SJCRH30 (cell line): ENCODE data around the gene MED13L. TPM values are rescaled to one million over a fixed set of nuclear protein-coding genes. Genes with fewer than 3 reads are reported as not detected.

Source experiments
- DNase-seq, 2 experiments: peaks; one replicate each; pipeline ENCODE4 v3.0.0-alpha.2; 2015 to 2020
- H3K27ac ChIP-seq: fragments of 250-450 bp; sonication (Bioruptor Pico); 2 replicates; pipeline ENCODE4 v1.5.1; 2020; ENCODE audit warnings: mild to moderate bottlenecking, moderate library complexity
- H3K27me3 ChIP-seq: fragments of 250-450 bp; sonication (Bioruptor Pico); 2 replicates; pipeline ENCODE4 v1.5.1; 2020; ENCODE audit warnings: mild to moderate bottlenecking, moderate library complexity
- H3K36me3 ChIP-seq: fragments of 250-450 bp; sonication (Bioruptor Pico); 2 replicates; pipeline ENCODE4 v1.5.1; 2020; ENCODE audit warnings: mild to moderate bottlenecking, moderate library complexity
- H3K4me1 ChIP-seq: fragments of 250-450 bp; sonication (Bioruptor Pico); 2 replicates; pipeline ENCODE4 v1.5.1; 2020; ENCODE audit warnings: mild to moderate bottlenecking, moderate library complexity
- H3K4me3 ChIP-seq: fragments of 250-450 bp; sonication (Bioruptor Pico); 2 replicates; pipeline ENCODE4 v1.5.1; 2020; ENCODE audit warnings: mild to moderate bottlenecking, moderate library complexity
- H3K9me3 ChIP-seq: fragments of 250-450 bp; sonication (Bioruptor Pico); replicated peaks from 2 replicates; pipeline ENCODE4 v1.5.1; 2020; ENCODE audit warnings: mild to moderate bottlenecking, moderate library complexity
- total RNA-seq: library from RNA; depleted of rRNA; stranded (reverse); fragments of >200 nt; shearing (Covaris generic); gene quantifications from 2 replicates; pipeline ENCODE4 v1.2.3, GENCODE V29; 2014

Gene MED13L
- total RNA-seq, 1 experiment from 2014 or later, result 62.0 TPM

GRCh38 chr12:116188581-116188980, 88.9 kb downstream of the MED13L start:
- no peaks in the 10 kb centered on the region for H3K9me3 ChIP-seq
- DNase-seq, result no peak
- H3K36me3 ChIP-seq, result peaks cover 2% of the 10 kb centered on the region; the same call in 1 of the 2 replicates
- H3K27ac ChIP-seq, result no peak overlapping the region
- H3K4me3 ChIP-seq, result no peak overlapping the region
- H3K27me3 ChIP-seq, result no peaks in the 10 kb centered on the region
- peaks cover 19% of the 10 kb centered on the region for H3K4me1 ChIP-seq

- no peak for DNase-seq
- peaks cover 22% of the 10 kb centered on the region for H3K4me1 ChIP-seq
Observed at GRCh38 chr12:116187151-116187511, 90.4 kb downstream of the MED13L start.

GRCh38 chr12:116186482-116187150, 90.9 kb downstream of the MED13L start:
- H3K4me1 ChIP-seq, result peaks cover 22% of the 10 kb centered on the region
- peak overlapping the region; percentile 8; the same call in 1 of the 2 replicates for H3K27ac ChIP-seq
- DNase-seq, result peak; percentile 16 to 49

More at GRCh38 chr12:116187151-116187511, 90.4 kb downstream of the MED13L start:
- H3K27me3 ChIP-seq, result no peaks in the 10 kb centered on the region
- H3K9me3 ChIP-seq, result no peaks in the 10 kb centered on the region
- peaks cover 2% of the 10 kb centered on the region; the same call in 1 of the 2 replicates for H3K36me3 ChIP-seq
- no peak overlapping the region for H3K4me3 ChIP-seq
- peak overlapping the region; percentile 8; the same call in 1 of the 2 replicates for H3K27ac ChIP-seq

GRCh38 chr12:116184763-116185162, 92.7 kb downstream of the MED13L start:
- Histone ChIP-seq H3K27ac (no peak overlapping the region), H3K36me3 (peaks cover 2% of the 10 kb centered on the region; the same call in 1 of the 2 replicates), H3K9me3 (no peaks in the 10 kb centered on the region), H3K4me3 (no peak overlapping the region), H3K27me3 (no peaks in the 10 kb centered on the region), H3K4me1 (peaks cover 22% of the 10 kb centered on the region)
- no peak for DNase-seq

More at GRCh38 chr12:116186482-116187150, 90.9 kb downstream of the MED13L start:
- peaks cover 2% of the 10 kb centered on the region; the same call in 1 of the 2 replicates for H3K36me3 ChIP-seq
- no peak overlapping the region for H3K4me3 ChIP-seq
- no peaks in the 10 kb centered on the region for H3K27me3 ChIP-seq
- H3K9me3 ChIP-seq, result no peaks in the 10 kb centered on the region

GRCh38 chr12:116183741-116184141, 93.8 kb downstream of the MED13L start:
- H3K36me3 ChIP-seq, result peaks cover 2% of the 10 kb centered on the region; the same call in 1 of the 2 replicates
- no peak overlapping the region for H3K27ac ChIP-seq
- no peaks in the 10 kb centered on the region for H3K27me3 ChIP-seq
- no peaks in the 10 kb centered on the region for H3K9me3 ChIP-seq
- DNase-seq, result peak; percentile 15 to 59
- H3K4me3 ChIP-seq, result no peak overlapping the region
- peaks cover 22% of the 10 kb centered on the region for H3K4me1 ChIP-seq

GRCh38 chr12:116182359-116183063, 95.0 kb downstream of the MED13L start:
- Histone ChIP-seq H3K4me1 (peaks cover 22% of the 10 kb centered on the region), H3K27ac (no peak overlapping the region), H3K27me3 (no peaks in the 10 kb centered on the region), H3K36me3 (peaks cover 2% of the 10 kb centered on the region; the same call in 1 of the 2 replicates), H3K4me3 (no peak overlapping the region), H3K9me3 (no peaks in the 10 kb centered on the region)
- DNase-seq, result no peak

GRCh38 chr12:116180448-116180847, 97.0 kb downstream of the MED13L start:
- Histone ChIP-seq H3K27ac (no peak overlapping the region), H3K36me3 (peaks cover 2% of the 10 kb centered on the region; the same call in 1 of the 2 replicates), H3K4me3 (no peak overlapping the region), H3K4me1 (peaks cover 11% of the 10 kb centered on the region), H3K27me3 (no peaks in the 10 kb centered on the region), H3K9me3 (no peaks in the 10 kb centered on the region)
- DNase-seq, result no peak

GRCh38 chr12:116179384-116179783, 98.1 kb downstream of the MED13L start:
- Histone ChIP-seq H3K4me1 (peaks cover 8% of the 10 kb centered on the region), H3K27me3 (no peaks in the 10 kb centered on the region), H3K27ac (no peak overlapping the region), H3K36me3 (no peaks in the 10 kb centered on the region), H3K4me3 (no peak overlapping the region), H3K9me3 (no peaks in the 10 kb centered on the region)
- no peak for DNase-seq

- Histone ChIP-seq H3K9me3 (no peaks in the 10 kb centered on the region), H3K27me3 (no peaks in the 10 kb centered on the region), H3K4me3 (no peak overlapping the region), H3K4me1 (no peaks in the 10 kb centered on the region), H3K36me3 (no peaks in the 10 kb centered on the region), H3K27ac (no peak overlapping the region)
- no peak for DNase-seq
Observed at GRCh38 chr12:116177017-116177416, 100.5 kb downstream of the MED13L start.

GRCh38 chr12:116174904-116175303, 102.6 kb downstream of the MED13L start:
- no peak for DNase-seq
- Histone ChIP-seq H3K4me1 (no peaks in the 10 kb centered on the region), H3K27me3 (no peaks in the 10 kb centered on the region), H3K27ac (no peak overlapping the region), H3K4me3 (no peak overlapping the region), H3K36me3 (no peaks in the 10 kb centered on the region), H3K9me3 (no peaks in the 10 kb centered on the region)

- Histone ChIP-seq H3K36me3 (no peaks in the 10 kb centered on the region), H3K27ac (no peak overlapping the region), H3K4me3 (no peak overlapping the region), H3K4me1 (no peaks in the 10 kb centered on the region), H3K27me3 (no peaks in the 10 kb centered on the region), H3K9me3 (no peaks in the 10 kb centered on the region)
- no peak for DNase-seq
Observed at GRCh38 chr12:116174006-116174405, 103.5 kb downstream of the MED13L start.

GRCh38 chr12:116172224-116172849, 105.2 kb downstream of the MED13L start:
- no peak overlapping the region for H3K27ac ChIP-seq
- H3K4me1 ChIP-seq, result no peaks in the 10 kb centered on the region
- no peaks in the 10 kb centered on the region for H3K9me3 ChIP-seq
- H3K27me3 ChIP-seq, result no peaks in the 10 kb centered on the region
- H3K4me3 ChIP-seq, result no peak overlapping the region
- DNase-seq, result no peak
- H3K36me3 ChIP-seq, result no peaks in the 10 kb centered on the region

GRCh38 chr12:116171549-116171948, 105.9 kb downstream of the MED13L start:
- no peak for DNase-seq
- Histone ChIP-seq H3K4me1 (no peaks in the 10 kb centered on the region), H3K9me3 (no peaks in the 10 kb centered on the region), H3K27ac (no peak overlapping the region), H3K4me3 (no peak overlapping the region), H3K27me3 (no peaks in the 10 kb centered on the region), H3K36me3 (no peaks in the 10 kb centered on the region)

GRCh38 chr12:116169071-116169470, 108.4 kb downstream of the MED13L start:
- DNase-seq, result no peak

GRCh38 chr12:116166306-116166705, 111.2 kb downstream of the MED13L start:
- Histone ChIP-seq H3K4me3 (no peak overlapping the region), H3K9me3 (no peaks in the 10 kb centered on the region), H3K27me3 (no peaks in the 10 kb centered on the region), H3K27ac (no peak overlapping the region), H3K4me1 (peaks cover 21% of the 10 kb centered on the region), H3K36me3 (no peaks in the 10 kb centered on the region)
- no peak for DNase-seq

More at GRCh38 chr12:116169071-116169470, 108.4 kb downstream of the MED13L start:
- H3K4me1 ChIP-seq, result peaks cover 14% of the 10 kb centered on the region
- no peak overlapping the region for H3K27ac ChIP-seq
- no peak overlapping the region for H3K4me3 ChIP-seq
- no peaks in the 10 kb centered on the region for H3K27me3 ChIP-seq
- H3K36me3 ChIP-seq, result no peaks in the 10 kb centered on the region
- H3K9me3 ChIP-seq, result no peaks in the 10 kb centered on the region
